Neural cell (in vitro differentiated cells): ENCODE data around the gene PROX1. TPM values are rescaled to one million over a fixed set of nuclear protein-coding genes. Genes with fewer than 3 reads are reported as not detected.

Source experiments
- H2AFZ ChIP-seq: fragments of 200-600, 300-800 bp; sonication (generic), shearing (Covaris generic); 2 replicates; pipeline ENCODE4 v1.6.0; 2014; ENCODE audit warnings: low read depth, mild to moderate bottlenecking, antibody characterized with exemption, low read length, moderate library complexity
- H3F3A ChIP-seq: fragments of 200-600 bp; shearing (Covaris generic); 2 replicates; pipeline ENCODE4 v1.6.1; 2016; ENCODE audit warnings: mild to moderate bottlenecking, moderate library complexity, mixed read lengths, antibody characterized with exemption, low read length; ENCODE audit not compliant: insufficient read depth, poor library complexity, severe bottlenecking
- H3K27ac ChIP-seq: fragments of 200-600, 300-800 bp; sonication (generic), shearing (Covaris generic); 2 replicates; pipeline ENCODE4 v1.5.1; 2014; ENCODE audit warnings: mild to moderate bottlenecking, low read length, moderate library complexity
- H3K27me3 ChIP-seq: fragments of 300-800, 200-600 bp; sonication (generic), shearing (Covaris generic); 2 replicates; pipeline ENCODE4 v1.6.0; 2014; ENCODE audit warnings: mild to moderate bottlenecking, low read depth, low read length, moderate library complexity; ENCODE audit not compliant: insufficient read depth
- H3K36me3 ChIP-seq: fragments of 300-800, 200-600 bp; sonication (generic), shearing (Covaris generic); 2 replicates; pipeline ENCODE4 v1.5.1; 2014; ENCODE audit warnings: mild to moderate bottlenecking, antibody characterized with exemption, low read length, moderate library complexity; ENCODE audit not compliant: insufficient read depth
- H3K4me2 ChIP-seq: fragments of 300-800, 200-600 bp; sonication (generic), shearing (Covaris generic); 2 replicates; pipeline ENCODE4 v1.6.0; 2014; ENCODE audit warnings: mild to moderate bottlenecking, low read length
- H3K4me3 ChIP-seq: fragments of 300-800, 200-600 bp; sonication (generic), shearing (Covaris generic); 2 replicates; pipeline ENCODE4 v1.5.1; 2014; ENCODE audit warnings: mild to moderate bottlenecking, low read length, moderate library complexity
- H3K79me2 ChIP-seq: fragments of 200-600 bp; shearing (Covaris generic); replicated peaks from 2 replicates; pipeline ENCODE4 v1.6.0; 2014; ENCODE audit warnings: mild to moderate bottlenecking, low read length, moderate library complexity; ENCODE audit not compliant: insufficient read depth
- H3K9ac ChIP-seq: fragments of 300-800, 200-600 bp; sonication (generic), shearing (Covaris generic); 2 replicates; pipeline ENCODE4 v1.6.1; 2016; ENCODE audit warnings: mild to moderate bottlenecking, low read length, mixed read lengths
- H3K9me2 ChIP-seq: fragments of 200-600 bp; shearing (Covaris generic); 2 replicates; pipeline ENCODE4 v1.6.1; 2016; ENCODE audit warnings: mild to moderate bottlenecking, low read length, mixed read lengths; ENCODE audit not compliant: insufficient read depth
- H3K9me3 ChIP-seq: fragments of 200-600, 300-800 bp; sonication (generic), shearing (Covaris generic); 2 replicates; pipeline ENCODE4 v1.6.1; 2016; ENCODE audit warnings: mild to moderate bottlenecking, mixed run types, low read length, moderate library complexity, mixed read lengths
- H4K20me1 ChIP-seq: fragments of 200-600 bp; shearing (Covaris generic); 2 replicates; pipeline ENCODE4 v1.6.1; 2016; ENCODE audit warnings: mild to moderate bottlenecking, mixed run types; ENCODE audit not compliant: insufficient read depth
- EP300 ChIP-seq: fragments of 450-650 bp; conservative IDR thresholded peaks from 2 replicates; pipeline ENCODE4 v1.6.1; 2014; ENCODE audit warnings: antibody characterized with exemption, mild to moderate bottlenecking, moderate library complexity; ENCODE audit not compliant: poor library complexity, severe bottlenecking
- EZH2 ChIP-seq: fragments of 200-600, 300-800 bp; shearing (Covaris generic), sonication (generic); IDR thresholded peaks from 2 replicates; pipeline ENCODE4 v1.6.1; 2014; ENCODE audit warnings: antibody characterized with exemption, low read length, borderline replicate concordance, mild to moderate bottlenecking; ENCODE audit not compliant: insufficient read depth, poor library complexity, severe bottlenecking
- MXI1 ChIP-seq: fragments of 450-650 bp; conservative IDR thresholded peaks from 2 replicates; pipeline ENCODE4 v1.6.1; 2014; ENCODE audit warnings: antibody characterized with exemption, mild to moderate bottlenecking; ENCODE audit not compliant: poor library complexity, severe bottlenecking
- POLR2AphosphoS5 ChIP-seq: IDR thresholded peaks from 2 replicates; pipeline ENCODE4 v1.6.1; 2012
- RAD21 ChIP-seq: fragments of 450-650 bp; conservative IDR thresholded peaks from 2 replicates; pipeline ENCODE4 v1.6.1; 2014; ENCODE audit warnings: antibody characterized with exemption, mild to moderate bottlenecking, moderate library complexity
- SMC3 ChIP-seq: fragments of 450-650 bp; conservative IDR thresholded peaks from 2 replicates; pipeline ENCODE4 v1.6.1; 2014; ENCODE audit warnings: antibody characterized with exemption, mild to moderate bottlenecking, moderate library complexity; ENCODE audit not compliant: poor library complexity
- TAF1 ChIP-seq: IDR thresholded peaks from 2 replicates; pipeline ENCODE4 v1.6.1; 2012; ENCODE audit warnings: low read depth
- polyA plus RNA-seq: library from polyadenylated mRNA; depleted of rRNA; stranded (reverse); fragments of >200 nt; gene quantifications from 2 replicates; pipeline ENCODE4 v1.2.3, GENCODE V29; 2014
- TF ChIP-seq, protein P1 (sequence below): IDR thresholded peaks from 2 replicates; pipeline ENCODE4 v1.6.1; 2012; ENCODE audit warnings: borderline replicate concordance
- TF ChIP-seq, protein P2 (sequence below): fragments of 450-650 bp; IDR thresholded peaks from 2 replicates; pipeline ENCODE4 v1.5.1; 2014; ENCODE audit warnings: antibody characterized with exemption, mild to moderate bottlenecking, moderate library complexity; ENCODE audit not compliant: poor library complexity, severe bottlenecking

PROX1 gene
- polyA plus RNA-seq, 1 donor from 2014 or later, result 1.0 TPM

DNA sequence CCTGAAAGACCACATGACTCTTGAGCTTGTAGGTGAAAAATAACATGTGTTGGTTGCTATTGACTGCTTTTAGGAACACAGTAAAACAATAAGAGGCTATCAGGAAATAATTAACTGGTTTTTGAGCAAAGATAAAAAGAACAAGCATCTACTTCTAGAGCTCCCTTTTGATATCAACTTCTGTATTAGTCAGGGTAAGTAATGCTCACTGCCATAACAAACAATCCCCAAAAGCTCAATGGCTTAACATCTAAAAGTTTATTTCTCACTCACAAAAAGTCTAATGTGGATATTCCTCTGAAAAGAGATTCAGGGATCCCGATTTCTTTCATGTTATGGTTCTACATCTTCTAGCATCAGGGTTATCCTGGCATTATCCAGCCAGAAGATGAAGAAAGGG lies 25.3 kb upstream of the PROX1 start:
- Histone ChIP-seq H2AFZ (no peak overlapping the region), H3K27ac (no peak overlapping the region), H3F3A (no peaks in the 10 kb centered on the region), H3K27me3 (no peaks in the 10 kb centered on the region), H3K36me3 (no peaks in the 10 kb centered on the region), H3K4me3 (no peak overlapping the region), H3K9me2 (no peaks in the 10 kb centered on the region), H3K9me3 (no peaks in the 10 kb centered on the region), H4K20me1 (no peaks in the 10 kb centered on the region), H3K4me2 (no peak overlapping the region), H3K9ac (no peak overlapping the region), H3K79me2 (no peaks in the 10 kb centered on the region)
- TF ChIP-seq TAF1, result no peak
- TF ChIP-seq, protein P1, sequence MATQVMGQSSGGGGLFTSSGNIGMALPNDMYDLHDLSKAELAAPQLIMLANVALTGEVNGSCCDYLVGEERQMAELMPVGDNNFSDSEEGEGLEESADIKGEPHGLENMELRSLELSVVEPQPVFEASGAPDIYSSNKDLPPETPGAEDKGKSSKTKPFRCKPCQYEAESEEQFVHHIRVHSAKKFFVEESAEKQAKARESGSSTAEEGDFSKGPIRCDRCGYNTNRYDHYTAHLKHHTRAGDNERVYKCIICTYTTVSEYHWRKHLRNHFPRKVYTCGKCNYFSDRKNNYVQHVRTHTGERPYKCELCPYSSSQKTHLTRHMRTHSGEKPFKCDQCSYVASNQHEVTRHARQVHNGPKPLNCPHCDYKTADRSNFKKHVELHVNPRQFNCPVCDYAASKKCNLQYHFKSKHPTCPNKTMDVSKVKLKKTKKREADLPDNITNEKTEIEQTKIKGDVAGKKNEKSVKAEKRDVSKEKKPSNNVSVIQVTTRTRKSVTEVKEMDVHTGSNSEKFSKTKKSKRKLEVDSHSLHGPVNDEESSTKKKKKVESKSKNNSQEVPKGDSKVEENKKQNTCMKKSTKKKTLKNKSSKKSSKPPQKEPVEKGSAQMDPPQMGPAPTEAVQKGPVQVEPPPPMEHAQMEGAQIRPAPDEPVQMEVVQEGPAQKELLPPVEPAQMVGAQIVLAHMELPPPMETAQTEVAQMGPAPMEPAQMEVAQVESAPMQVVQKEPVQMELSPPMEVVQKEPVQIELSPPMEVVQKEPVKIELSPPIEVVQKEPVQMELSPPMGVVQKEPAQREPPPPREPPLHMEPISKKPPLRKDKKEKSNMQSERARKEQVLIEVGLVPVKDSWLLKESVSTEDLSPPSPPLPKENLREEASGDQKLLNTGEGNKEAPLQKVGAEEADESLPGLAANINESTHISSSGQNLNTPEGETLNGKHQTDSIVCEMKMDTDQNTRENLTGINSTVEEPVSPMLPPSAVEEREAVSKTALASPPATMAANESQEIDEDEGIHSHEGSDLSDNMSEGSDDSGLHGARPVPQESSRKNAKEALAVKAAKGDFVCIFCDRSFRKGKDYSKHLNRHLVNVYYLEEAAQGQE, result no peak
- no peak for TF ChIP-seq MXI1
- TF ChIP-seq POLR2AphosphoS5, result no peak
- no peak for TF ChIP-seq EZH2
- TF ChIP-seq, protein P2, sequence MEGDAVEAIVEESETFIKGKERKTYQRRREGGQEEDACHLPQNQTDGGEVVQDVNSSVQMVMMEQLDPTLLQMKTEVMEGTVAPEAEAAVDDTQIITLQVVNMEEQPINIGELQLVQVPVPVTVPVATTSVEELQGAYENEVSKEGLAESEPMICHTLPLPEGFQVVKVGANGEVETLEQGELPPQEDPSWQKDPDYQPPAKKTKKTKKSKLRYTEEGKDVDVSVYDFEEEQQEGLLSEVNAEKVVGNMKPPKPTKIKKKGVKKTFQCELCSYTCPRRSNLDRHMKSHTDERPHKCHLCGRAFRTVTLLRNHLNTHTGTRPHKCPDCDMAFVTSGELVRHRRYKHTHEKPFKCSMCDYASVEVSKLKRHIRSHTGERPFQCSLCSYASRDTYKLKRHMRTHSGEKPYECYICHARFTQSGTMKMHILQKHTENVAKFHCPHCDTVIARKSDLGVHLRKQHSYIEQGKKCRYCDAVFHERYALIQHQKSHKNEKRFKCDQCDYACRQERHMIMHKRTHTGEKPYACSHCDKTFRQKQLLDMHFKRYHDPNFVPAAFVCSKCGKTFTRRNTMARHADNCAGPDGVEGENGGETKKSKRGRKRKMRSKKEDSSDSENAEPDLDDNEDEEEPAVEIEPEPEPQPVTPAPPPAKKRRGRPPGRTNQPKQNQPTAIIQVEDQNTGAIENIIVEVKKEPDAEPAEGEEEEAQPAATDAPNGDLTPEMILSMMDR, result no peak
- no peak for TF ChIP-seq EP300
- no peak for TF ChIP-seq RAD21
- TF ChIP-seq SMC3, result no peak

DNA sequence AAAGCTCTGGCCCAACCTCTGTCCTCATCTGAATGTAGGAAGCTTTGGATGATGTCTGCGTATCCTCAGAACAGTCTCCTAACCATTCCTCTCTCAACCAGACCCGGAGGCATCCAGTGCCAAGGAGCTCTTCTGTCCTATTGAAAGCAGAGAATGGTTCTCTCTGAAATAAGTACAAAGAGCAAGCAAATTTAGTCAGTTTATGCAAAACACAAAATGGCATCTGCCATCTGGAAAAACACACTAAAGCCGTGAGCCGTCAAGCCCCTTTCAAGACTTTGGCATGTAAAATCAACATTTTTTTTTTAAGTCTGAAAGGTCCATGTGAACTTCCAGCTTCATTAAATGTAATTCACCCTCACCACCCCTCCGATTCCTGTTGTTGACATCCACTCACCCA lies 21.7 kb upstream of the PROX1 start:
- H3K79me2 ChIP-seq, result no peaks in the 10 kb centered on the region
- H3K27ac ChIP-seq, result no peak overlapping the region
- H3K9me2 ChIP-seq, result no peaks in the 10 kb centered on the region
- H3K27me3 ChIP-seq, result no peaks in the 10 kb centered on the region
- H3K36me3 ChIP-seq, result no peaks in the 10 kb centered on the region
- H3K9me3 ChIP-seq, result no peaks in the 10 kb centered on the region
- TF ChIP-seq POLR2AphosphoS5, result no peak
- no peak for TF ChIP-seq EP300
- TF ChIP-seq MXI1, result no peak
- no peak for TF ChIP-seq RAD21
- TF ChIP-seq, protein P2, result no peak
- TF ChIP-seq, protein P1, result no peak
- TF ChIP-seq SMC3, result no peak
- TF ChIP-seq TAF1, result no peak
- no peak for TF ChIP-seq EZH2
- no peaks in the 10 kb centered on the region for H3F3A ChIP-seq
- no peak overlapping the region for H2AFZ ChIP-seq
- no peak overlapping the region for H3K4me3 ChIP-seq
- no peaks in the 10 kb centered on the region for H4K20me1 ChIP-seq
- no peak overlapping the region for H3K9ac ChIP-seq
- H3K4me2 ChIP-seq, result no peak overlapping the region
